Body of pancreas (tissue), 4 donors: ENCODE data around the gene SLC12A3.

Experiments used
- POLR2A ChIP-seq, 3 donors: fragments of 450-650 bp; IDR thresholded peaks; one replicate each; pipeline ENCODE4 v1.6.1; 2016; ENCODE audit warnings: antibody characterized with exemption in 3 of 3, mild to moderate bottlenecking in 2 of 3
- TF ChIP-seq, protein P1 (sequence below), 7 experiments: fragments of 450-650 bp in 4 of 7; fragments of 200-600 bp in 3 of 7; sonication (generic) in 3 of 7; IDR thresholded peaks; one replicate each; pipeline ENCODE4 v1.5.1; 2016 to 2019; ENCODE audit warnings: antibody characterized with exemption in 7 of 7

DNA sequence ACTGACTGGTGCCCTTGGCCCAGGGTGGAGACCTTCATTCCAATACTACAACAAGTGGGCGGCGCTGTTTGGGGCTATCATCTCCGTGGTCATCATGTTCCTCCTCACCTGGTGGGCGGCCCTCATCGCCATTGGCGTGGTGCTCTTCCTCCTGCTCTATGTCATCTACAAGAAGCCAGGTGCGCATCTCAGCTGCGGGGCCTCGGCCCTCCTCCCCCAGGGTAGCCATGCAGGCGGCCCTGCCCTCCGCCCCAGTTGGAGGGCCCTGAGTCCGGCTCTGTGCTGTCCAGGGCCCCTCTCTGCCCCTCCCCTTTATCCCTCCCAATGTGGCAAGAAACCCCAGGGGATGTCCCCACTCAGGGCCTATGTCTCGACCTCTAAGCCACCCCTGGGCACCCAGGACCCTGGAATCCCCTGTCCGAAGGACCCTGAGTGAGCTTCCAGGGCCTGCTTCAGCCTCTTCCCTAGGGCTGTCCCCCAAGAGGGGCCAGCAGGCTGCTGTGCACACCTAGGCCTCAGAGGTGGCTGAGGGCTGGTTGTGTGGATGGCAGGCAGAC lies 19.1 kb downstream of the SLC12A3 start:
- TF ChIP-seq, protein P1, sequence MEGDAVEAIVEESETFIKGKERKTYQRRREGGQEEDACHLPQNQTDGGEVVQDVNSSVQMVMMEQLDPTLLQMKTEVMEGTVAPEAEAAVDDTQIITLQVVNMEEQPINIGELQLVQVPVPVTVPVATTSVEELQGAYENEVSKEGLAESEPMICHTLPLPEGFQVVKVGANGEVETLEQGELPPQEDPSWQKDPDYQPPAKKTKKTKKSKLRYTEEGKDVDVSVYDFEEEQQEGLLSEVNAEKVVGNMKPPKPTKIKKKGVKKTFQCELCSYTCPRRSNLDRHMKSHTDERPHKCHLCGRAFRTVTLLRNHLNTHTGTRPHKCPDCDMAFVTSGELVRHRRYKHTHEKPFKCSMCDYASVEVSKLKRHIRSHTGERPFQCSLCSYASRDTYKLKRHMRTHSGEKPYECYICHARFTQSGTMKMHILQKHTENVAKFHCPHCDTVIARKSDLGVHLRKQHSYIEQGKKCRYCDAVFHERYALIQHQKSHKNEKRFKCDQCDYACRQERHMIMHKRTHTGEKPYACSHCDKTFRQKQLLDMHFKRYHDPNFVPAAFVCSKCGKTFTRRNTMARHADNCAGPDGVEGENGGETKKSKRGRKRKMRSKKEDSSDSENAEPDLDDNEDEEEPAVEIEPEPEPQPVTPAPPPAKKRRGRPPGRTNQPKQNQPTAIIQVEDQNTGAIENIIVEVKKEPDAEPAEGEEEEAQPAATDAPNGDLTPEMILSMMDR (IDR thresholded peaks at IDR 0.05) = no peak
- TF ChIP-seq POLR2A (IDR thresholded peaks at IDR 0.05) = no peak
